NCI-H748 treated with DMSO at 0.1 percent for 48 hours (cell line): ENCODE measurements around the gene GJD3.
"Not testable (repeated sequence)": the region's sequence is repeated elsewhere in the genome, so short reads cannot be mapped to it uniquely, and the experiment has no call there.

ENCODE experiments used
- DNase-seq: peaks from one replicate; lab custom pipeline; 2025; lab: John Stamatoyannopoulos, UW

The GJD3 gene

DNA sequence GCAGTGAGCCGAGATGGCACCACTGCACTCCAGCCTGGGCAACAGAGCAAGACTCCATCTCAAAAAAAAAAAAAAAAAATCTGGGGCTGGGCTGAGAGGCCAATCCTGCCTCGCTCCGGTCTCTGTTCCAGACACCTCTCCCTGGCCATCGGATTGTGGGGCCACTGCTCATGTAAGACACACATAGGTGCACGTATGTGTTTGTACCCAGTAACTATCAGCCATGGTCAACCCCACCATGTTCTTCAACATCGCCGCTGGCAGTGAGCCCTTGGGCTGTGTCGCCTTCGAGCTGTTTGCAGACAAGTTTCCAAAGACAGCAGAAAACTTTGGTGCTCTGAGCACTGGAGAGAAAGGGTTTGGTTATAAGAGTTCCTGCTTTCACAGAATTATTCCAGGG lies 3.2 kb upstream of the GJD3 start:
- not testable (repeated sequence) for DNase-seq

DNA sequence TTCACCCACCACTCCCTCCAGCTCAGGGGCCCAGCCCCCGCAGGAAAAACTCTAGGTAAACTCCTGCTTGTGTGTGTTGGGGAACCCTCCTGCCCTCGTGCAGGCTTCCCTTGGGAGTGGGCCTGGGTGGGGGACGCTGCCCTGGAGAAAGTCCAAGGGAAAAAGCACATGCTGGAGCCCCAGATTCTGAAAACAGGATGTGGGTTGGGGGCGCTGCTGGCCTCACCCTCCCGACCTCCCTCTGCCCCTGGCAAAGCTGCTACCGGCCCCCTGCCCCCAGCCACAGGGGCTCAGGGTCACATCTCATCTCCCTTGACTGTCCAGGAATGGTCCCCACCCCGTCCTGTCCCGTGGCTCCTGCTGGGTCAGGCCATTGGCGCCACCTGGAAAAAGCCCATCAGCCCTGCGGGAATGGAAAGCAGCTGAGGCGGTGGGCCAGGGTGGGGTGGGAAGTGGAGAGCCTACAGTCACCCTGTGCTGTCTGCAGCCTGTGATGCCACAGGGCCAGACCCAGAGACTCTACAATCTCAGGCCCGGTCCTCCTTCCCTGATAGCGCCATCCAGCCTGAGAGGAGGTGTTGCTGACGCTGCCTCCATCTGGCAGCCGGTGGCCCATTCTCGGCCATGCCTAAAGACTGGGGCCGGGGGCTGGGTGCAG lies 2.5 kb upstream of the GJD3 start:
- DNase-seq, result no peak

DNA sequence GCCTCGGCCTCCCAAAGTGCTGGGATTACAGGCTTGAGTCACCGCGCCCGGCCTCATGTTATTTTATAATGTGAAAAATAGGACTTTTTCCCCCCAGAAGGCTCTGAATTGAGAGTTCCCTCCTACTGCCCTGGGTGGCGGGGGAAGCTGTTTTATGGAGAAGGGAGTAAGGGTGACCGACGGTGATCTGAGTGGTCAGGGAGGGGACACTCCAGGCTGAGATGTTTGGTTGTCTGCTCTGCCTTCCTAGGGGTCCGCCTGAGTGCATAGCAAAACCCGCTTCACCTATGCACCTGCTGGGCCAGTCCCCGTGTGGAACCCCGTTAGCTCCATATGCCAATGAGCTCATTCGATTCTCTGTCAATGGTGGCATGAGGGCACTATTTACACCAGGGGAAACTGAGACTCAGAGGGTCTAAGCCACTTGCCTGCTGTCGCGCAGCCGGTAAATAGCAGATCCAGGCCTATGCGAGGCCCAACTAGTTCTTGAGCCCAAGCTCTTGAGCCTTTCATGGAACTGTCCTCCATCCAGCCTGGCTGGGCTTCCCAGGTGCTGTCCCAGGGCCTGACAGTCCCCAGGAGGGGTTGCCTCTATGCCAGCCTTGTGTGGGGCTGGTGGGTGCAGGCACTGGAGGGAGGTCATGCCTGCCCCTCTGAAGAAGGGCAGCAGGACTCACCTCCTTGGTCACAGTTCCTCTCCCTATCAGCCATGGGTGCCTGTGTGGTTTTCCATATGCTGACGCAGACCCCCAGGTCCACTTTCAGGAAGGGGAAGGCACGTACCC lies 1.7 kb upstream of the GJD3 start:
- DNase-seq, result no peak

DNA sequence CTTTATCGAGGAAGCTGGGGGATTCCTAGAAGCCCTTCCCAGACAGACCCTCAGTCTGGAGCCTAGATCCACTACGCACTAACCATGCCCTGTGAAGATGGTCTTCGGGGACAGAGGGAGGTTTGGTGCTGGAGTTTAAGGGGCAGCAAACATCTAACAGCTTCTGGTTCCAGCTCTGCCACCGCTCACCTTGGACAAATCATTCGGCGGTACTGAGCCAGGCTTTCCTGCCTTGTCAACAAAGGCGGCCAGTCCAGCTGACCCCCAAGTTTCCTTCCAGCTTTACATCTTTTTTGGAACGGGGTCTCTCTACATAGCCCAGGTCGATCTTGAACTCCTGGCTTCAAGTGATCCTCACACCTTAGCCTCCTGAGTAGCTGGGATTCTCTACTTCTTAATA lies 369 bp upstream of the GJD3 start:
- no peak for DNase-seq

DNA sequence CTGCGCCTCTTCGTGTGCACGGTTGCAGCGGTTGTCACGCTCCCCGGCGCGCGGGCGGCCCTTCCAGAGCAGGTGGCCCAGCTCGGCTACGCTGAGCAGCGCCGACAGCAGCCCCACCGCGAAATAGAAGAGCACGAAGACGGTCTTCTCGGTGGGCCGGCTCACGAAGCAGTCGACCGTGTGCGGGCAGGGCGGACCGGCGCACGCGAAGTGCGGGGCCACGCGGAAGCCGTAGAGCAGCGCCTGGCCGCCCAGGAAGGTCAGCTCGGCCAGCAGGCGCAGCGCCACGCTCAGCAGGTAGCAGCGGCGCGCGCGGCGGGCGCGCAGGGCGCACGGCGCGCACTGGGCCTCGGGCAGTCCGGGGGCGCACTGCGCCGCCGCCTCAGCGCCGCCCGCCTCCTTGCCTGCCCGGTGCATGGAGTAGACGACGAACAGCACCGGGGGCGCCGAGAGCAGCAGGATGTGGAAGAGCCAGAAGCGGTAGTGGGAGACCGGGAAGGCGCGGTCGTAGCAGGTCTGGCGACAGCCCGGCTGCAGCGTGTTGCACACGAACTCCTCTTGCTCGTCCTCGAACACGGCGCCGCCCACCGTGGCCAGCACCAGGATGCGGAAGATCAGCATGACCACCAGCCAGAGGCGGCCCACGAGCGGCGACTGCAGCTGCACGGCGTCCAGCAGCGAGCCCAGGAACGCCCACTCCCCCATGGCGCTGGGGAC lies 1.3 kb downstream of the GJD3 start:
- DNase-seq, result no peak

DNA sequence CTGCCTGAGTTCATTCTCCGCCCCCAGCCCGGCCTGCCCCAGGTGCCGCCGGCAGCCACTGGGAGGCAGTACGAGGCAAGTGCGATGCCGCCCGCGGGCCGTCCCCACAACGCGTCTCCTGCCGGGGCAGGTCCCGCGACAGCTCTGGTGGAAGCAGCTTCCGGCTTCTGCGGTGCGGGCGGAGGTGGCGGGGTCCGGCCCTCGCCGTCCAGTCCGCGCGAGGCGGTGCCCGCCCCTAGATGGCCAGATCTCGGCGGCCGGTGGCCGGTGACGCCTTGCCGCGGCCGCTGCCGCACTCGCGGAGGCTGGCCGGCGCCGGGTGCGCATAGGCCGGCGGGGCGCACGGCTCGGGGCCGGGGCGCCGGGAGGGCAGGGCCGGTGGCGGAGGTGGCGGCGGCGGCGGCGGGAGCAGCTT lies 1.8 kb downstream of the GJD3 start:
- no peak for DNase-seq

DNA sequence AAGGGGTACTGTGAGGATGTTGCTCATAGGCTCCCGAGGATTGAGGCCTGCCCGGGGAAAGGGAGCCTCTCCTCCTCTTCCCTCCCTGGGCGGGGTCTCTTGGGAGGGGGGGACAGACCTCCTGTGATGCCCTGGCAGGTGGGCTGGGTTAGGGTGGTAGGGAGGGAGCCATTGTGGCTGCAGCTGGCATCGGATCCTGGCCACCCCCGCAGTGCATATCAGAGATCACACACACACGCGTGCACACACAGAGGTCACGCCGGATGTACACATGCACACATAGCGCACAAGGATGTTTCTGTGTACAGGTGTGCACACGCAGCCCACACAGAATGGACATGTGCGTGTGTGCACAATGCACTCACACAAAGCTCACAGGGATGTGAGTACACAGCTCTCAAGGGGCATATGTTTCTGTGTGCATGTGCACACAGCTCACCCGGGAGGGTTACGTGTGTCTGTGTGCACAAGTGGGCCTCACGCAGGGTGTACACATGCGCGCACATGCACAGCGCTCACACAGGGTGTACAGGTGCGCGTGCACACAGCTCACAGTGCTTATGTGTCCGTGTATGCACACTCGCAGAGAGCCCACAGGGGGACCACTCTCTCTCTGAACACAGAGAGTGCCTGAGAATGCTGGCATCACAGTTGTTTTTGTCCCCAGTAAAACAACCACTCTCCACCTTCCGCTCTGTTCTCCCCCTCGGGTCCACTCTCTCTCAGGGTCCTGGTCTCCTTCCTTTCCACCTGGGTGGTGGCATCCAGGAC lies 2.4 kb downstream of the GJD3 start:
- no peak for DNase-seq

DNA sequence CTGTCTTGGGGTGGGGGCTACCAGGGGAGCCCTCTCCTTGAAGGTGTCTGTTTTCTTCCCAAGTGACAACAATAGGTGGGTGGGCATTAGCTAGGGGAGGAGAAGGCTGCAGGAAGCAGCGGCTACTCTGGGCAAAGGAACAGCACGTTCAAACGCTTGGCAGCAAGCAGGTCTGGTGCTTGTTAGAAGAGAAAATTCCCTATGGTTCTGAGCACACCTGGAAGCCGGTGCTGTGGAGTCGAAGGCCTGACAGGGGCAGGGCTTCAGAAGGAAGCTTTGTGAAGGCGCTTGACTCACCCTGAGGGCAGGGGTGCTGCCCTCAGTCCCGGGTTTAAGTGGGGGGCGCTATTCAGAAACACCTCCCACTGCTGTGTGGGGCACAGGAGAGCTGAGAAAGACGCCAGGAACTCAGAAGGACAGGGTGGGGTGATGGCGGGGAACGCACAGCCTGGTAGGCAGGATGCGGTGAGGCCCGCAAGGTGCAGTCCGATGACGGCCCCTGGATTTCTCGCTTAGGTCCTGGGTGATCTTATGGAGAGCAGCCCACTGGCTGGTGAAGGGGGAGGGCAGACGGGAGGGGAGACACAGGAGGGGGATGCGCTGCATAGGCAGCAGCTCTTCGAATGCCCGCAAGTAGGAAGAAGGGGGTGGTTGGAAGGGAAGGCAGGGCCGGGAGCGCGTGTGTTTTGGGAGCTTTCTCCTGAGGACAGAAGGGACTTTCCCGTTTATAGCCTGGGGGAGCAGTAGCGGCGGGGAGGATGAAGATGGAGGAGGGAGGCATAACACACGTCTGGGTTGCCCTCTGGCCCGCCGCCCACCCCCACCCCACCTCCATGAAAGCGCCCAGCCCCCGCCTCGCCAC lies 3.2 kb downstream of the GJD3 start:
- no peak for DNase-seq

DNA sequence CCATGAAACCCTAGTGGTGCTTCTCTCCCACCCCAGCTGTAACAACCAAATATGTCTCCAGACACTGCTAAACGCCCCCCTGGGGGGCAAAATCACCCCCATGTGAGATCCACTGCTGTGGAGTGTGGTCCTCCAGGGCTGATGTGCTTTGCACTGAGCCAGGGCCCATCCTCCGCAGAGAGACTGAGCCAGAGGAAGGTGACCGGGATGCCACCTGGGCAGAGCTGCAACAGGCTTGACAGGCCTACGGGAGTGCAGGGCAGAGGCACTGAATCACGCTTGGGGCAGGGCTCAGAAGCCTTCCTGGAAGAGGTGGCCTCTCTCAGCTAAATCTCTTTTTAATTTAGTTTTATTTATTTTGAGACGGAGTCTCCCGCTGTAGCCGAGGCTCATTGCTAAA lies 4.4 kb downstream of the GJD3 start:
- no peak for DNase-seq

DNA sequence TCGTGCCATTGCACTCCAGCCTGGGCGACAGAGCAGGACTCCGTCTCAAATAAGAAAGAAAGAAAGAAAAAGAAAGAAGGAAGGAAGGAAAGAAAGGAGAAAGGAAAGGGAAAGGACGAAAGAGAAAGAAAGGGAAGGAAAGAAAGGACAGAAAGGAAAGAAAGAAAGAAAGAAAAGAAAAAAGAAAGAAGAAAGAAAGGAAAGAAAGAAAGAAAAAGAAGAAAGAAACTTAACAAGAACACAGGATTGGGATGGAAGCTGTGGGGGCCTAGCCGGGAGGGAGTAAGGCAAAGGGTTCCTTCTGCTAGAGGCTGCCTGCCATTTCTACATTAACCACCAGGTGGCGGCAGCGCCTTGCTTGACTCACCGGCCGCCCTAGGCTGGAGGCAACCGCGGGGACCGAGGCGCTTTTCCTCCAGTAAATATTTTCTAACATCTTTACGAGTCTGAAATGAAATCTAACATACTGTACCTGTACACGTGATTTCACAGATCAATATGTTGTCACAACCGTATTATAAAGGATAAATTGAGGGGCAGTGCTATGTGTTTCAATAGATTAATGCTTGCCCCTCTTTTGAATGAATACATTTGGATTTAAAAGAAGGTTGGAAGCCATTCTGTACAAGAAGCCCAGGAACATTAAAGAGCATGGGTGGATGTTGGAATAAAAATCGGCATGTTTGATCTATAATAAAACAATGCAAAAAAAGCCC lies 6.1 kb downstream of the GJD3 start:
- peak; percentile 64 for DNase-seq

DNA sequence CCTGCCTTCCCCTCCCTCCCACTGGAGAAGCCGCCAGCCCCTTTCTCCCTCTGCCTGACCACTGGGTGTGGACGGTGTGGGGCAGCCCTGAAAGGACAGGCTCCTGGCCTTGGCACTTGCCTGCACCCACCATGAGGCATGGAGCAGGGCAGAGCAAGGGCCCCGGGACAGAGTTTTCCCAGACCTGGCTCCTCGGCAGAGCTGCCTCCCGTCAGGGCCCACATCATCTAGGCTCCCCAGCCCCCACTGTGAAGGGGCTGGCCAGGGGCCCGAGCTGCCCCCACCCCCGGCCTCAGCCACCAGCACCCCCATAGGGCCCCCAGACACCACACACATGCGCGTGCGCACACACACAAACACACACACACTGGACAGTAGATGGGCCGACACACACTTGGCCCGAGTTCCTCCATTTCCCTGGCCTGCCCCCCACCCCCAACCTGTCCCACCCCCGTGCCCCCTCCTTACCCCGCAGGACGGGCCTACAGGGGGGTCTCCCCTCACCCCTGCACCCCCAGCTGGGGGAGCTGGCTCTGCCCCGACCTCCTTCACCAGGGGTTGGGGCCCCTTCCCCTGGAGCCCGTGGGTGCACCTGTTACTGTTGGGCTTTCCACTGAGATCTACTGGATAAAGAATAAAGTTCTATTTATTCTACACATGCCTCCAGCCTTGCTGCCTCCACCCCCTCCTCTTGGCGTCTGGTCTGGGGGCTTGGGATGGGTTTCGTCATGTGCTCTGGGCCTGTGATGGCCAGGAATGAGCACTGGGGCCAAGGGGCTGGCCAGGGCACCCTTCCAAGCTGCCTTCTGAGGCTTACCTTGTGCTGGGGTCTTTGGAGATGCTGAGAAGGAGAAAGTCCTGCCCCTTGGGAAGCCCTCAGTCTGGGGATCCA lies 7.3 kb downstream of the GJD3 start:
- DNase-seq, result no peak

DNA sequence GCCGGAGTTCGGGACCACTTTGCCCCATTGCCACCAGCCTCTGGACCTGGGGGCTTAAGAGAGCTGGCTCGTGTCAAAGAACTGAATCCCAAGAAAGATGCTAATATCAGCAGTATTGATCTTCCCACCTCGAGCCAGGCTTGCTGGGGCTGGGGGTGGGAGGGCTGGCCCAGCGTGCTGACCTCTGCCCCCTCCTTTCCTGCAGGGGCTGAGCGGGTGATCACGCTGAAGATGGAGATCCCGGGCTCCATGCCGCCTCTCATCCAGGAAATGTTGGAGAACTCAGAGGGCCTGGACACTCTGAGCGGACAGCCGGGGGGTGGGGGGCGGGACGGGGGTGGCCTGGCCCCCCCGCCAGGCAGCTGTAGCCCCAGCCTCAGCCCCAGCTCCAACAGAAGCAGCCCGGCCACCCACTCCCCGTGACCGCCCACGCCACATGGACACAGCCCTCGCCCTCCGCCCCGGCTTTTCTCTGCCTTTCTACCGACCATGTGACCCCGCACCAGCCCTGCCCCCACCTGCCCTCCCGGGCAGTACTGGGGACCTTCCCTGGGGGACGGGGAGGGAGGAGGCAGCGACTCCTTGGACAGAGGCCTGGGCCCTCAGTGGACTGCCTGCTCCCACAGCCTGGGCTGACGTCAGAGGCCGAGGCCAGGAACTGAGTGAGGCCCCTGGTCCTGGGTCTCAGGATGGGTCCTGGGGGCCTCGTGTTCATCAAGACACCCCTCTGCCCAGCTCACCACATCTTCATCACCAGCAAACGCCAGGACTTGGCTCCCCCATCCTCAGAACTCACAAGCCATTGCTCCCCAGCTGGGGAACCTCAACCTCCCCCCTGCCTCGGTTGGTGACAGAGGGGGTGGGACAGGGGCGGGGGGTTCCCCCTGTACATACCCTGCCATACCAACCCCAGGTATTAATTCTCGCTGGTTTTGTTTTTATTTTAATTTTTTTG lies 8.5 kb downstream of the GJD3 start:
- DNase-seq, result no peak

DNA sequence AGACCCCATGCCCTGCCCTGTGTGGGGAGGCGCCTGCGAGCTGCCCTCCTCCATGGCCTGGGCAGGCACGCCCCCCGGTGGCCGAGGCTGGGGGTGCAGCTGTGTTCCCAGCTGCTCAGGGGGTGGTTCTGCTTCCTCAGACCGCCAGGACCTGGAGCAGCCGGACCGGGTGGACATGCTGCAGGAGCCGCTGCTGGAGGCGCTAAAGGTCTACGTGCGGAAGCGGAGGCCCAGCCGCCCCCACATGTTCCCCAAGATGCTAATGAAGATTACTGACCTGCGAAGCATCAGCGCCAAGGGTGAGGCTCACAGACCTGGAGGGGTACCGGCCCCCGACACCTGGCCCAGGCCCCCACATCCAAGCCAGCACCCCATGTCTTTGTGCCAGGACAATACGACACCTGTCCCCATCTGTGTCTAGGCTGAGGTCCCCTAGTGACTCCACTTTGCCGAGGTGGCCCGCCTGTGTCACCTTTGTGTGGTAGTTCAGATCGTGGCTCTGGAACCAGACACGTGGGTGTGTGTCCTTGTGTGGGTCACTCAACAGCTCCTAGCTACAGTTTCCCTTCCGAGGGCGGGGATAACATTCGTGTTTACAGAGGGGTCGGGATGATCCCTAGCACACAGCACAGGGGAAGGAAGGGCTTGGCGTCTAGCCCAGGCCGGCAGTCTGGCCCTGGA lies 9.3 kb downstream of the GJD3 start:
- DNase-seq, result no peak

DNA sequence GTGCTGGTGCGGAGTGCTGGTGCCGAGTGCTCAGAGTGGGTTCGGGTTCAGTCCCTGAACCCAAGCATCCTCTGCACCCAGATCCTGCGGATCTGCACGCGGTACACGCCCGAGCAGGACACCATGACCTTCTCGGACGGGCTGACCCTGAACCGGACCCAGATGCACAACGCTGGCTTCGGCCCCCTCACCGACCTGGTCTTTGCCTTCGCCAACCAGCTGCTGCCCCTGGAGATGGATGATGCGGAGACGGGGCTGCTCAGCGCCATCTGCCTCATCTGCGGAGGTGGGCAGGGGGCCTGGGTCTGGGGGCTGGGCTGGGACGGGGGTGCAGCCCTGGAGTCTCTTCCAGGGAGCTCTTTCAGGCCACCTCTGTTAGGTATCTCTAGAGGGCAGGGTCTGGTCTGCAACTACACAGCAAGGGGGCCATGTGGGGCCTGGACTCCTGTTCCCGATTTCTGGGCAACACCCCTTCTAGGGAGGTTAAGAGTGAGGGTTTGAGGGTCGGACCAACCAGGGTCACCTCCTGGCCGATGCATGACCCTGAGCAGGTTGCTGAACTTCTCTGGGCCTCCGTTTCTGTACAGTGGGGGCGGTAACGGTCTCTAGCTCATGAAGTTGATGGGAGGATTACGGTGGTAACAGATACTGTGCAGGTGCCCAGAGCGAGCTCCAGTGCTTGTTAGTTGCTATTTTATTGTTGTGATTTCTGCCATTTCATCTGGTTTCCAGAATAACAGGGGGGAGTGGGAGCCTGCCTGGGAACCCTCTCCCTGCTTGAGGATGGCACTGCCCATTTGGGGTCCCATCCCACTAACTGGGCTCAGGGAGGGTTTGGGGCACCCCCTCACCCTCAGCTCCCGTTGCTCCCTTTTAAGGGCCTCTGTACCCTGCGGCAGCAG lies 10.1 kb downstream of the GJD3 start:
- no peak for DNase-seq

DNA sequence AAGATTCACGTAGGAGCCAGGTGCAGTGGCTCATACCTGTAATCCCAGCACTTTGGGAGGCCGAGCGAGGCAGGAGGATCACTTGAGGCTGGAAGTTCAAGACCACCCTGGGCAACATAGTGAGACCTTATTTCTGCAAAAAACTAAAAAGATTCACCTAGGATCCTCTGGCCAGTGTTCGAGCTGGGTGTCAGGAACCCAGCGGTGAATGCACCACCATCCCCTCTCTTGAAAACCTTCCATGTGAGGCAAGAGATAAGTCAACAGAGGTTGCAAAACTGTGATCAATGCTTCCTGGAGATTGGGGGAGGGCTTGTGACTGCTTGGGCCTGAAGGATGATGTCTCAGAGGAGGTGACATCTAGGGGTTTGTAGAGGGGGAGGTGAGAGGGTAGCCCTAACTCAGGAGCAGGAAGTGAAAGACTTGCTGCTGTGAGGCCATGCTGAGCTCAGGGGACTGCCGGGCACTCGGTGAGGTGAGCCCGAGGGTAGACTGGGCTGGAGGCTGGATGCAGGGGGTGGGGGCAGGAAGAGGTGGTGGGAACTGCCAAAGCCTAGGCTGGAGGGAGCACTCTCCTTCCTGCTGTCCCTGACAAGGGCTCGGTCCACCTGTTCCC lies 11.7 kb downstream of the GJD3 start:
- no peak for DNase-seq

DNA sequence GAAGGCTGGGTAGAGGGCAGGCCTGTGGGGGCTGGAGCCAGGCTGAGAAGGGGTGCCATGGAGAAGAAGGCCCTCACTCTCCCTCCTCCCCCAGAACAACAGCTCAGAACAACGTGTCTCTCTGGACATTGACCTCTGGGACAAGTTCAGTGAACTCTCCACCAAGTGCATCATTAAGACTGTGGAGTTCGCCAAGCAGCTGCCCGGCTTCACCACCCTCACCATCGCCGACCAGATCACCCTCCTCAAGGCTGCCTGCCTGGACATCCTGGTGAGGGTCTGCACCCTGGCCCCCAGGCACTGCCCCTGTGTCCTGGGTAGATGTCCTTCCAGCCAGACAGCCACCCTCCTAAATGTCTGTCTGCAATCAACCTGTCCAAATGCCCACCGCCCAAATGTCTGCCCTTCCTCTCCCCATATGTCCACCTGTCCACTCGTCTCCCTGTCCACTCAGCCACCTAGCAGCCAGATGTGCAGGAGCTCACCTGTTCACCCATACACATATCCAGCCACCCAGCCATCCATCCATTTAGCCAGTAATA lies 12.2 kb downstream of the GJD3 start:
- no peak for DNase-seq
